Gastroesophageal sphincter (tissue), 4 donors: ENCODE data around the gene ST6GALNAC1. TPM values are rescaled to one million over a fixed set of nuclear protein-coding genes. Genes with fewer than 3 reads are reported as not detected.

Experiments
- ATAC-seq: fragments of 150-250 bp; one replicate; pipeline ENCODE4 v1.9.1; 2016; ENCODE audit warnings: mild to moderate bottlenecking, moderate library complexity
- H3K27ac ChIP-seq, 4 donors: fragments of 200-600 bp; sonication (generic) in 3 of 4; 1 replicate in 3 of 4; 2 replicates in 1 of 4; pipeline ENCODE4 v1.5.1; 2016 to 2019
- H3K27me3 ChIP-seq: fragments of 200-600 bp; sonication (generic); one replicate; pipeline ENCODE4 v1.5.1; 2019
- H3K36me3 ChIP-seq, 2 donors: fragments of 200-600 bp; sonication (generic); one replicate each; pipeline ENCODE4 v1.5.1; 2019; ENCODE audit warnings: control low read depth in 1 of 2
- H3K4me1 ChIP-seq, 3 donors: fragments of 200-600 bp; sonication (generic); 1 replicate in 2 of 3; 2 replicates in 1 of 3; pipeline ENCODE4 v1.5.1; 2016 to 2019; ENCODE audit warnings: control low read depth in 2 of 3
- H3K4me3 ChIP-seq, 2 donors: fragments of 200-600 bp; sonication (generic); one replicate each; pipeline ENCODE4 v1.5.1; 2019; ENCODE audit warnings: mild to moderate bottlenecking in 1 of 2, moderate library complexity in 1 of 2
- H3K9me3 ChIP-seq, 3 donors: fragments of 200-600 bp; sonication (generic); one replicate each; pipeline ENCODE4 v1.5.1; 2017 to 2019; ENCODE audit warnings: control low read depth in 2 of 3
- EP300 ChIP-seq: sonication (generic); formaldehyde crosslinking; IDR thresholded peaks from one replicate; pipeline ENCODE4 v1.6.1; 2017; ENCODE audit warnings: antibody characterized with exemption, mild to moderate bottlenecking
- POLR2A ChIP-seq, 2 donors: fragments of 450-650 bp; IDR thresholded peaks; one replicate each; pipeline ENCODE4 v1.6.1; 2017; ENCODE audit warnings: antibody characterized with exemption in 2 of 2, mild to moderate bottlenecking in 2 of 2, moderate library complexity in 1 of 2
- POLR2AphosphoS5 ChIP-seq: sonication (generic); formaldehyde crosslinking; IDR thresholded peaks from one replicate; pipeline ENCODE4 v1.6.1; 2017; ENCODE audit warnings: antibody characterized with exemption
- WGBS, 2 donors: methylation state at CpG; one replicate each; pipeline ENCODE4 v1.1.5; 2018; ENCODE audit warnings: low coverage in 1 of 2; 5-methylcytosine and 5-hydroxymethylcytosine counted together
- total RNA-seq, 4 donors: library from RNA; depleted of rRNA; stranded (reverse); fragments of >200 nt; gene quantifications; one replicate each; pipeline ENCODE4 v1.1.0, GENCODE V29; 2016
- TF ChIP-seq, protein P1 (sequence below), 4 experiments: fragments of 200-600 bp in 2 of 4; fragments of 450-650 bp in 2 of 4; sonication (generic) in 1 of 4; IDR thresholded peaks; one replicate each; pipeline ENCODE4 v1.5.1; 2017 to 2019; ENCODE audit warnings: antibody characterized with exemption in 4 of 4, mild to moderate bottlenecking in 2 of 4, moderate library complexity in 2 of 4

Gene ST6GALNAC1, protein sequence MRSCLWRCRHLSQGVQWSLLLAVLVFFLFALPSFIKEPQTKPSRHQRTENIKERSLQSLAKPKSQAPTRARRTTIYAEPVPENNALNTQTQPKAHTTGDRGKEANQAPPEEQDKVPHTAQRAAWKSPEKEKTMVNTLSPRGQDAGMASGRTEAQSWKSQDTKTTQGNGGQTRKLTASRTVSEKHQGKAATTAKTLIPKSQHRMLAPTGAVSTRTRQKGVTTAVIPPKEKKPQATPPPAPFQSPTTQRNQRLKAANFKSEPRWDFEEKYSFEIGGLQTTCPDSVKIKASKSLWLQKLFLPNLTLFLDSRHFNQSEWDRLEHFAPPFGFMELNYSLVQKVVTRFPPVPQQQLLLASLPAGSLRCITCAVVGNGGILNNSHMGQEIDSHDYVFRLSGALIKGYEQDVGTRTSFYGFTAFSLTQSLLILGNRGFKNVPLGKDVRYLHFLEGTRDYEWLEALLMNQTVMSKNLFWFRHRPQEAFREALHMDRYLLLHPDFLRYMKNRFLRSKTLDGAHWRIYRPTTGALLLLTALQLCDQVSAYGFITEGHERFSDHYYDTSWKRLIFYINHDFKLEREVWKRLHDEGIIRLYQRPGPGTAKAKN
- 1 to 10 TPM in 3 of 4 donors, under 1 TPM in 1; 0.47 to 9.6 (median 3.7) TPM for total RNA-seq

DNA sequence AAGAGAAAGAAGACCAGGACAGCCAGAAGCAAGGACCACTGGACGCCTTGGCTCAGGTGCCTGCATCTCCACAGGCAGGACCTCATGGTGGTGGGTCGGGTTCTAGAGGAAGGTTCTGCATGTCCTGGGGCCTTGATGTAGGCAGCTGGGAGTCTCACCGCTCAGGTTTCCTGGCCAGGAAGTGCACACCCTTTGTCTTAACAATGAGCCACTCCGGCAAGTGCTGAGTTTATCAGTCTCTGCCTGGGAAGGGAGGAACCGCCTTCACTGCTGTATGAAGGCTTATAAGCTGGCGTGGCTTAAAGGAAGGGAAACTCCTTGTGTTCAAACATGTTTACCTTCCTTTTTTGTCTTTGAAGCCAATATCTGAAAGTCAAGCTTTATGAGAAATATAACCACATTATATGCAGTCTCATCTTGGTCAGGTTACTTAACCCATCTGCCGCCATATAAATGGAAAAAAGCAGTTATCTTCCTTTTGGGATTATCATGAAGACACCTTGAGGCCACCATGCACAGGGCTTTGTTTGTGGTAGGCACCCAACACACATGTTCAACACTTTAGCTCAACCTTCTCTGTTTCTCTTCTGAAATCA is at the start of gene ST6GALNAC1:
ST6GALNAC1 (minus strand) TSS at position 205 of the 596 bp plus-strand sequence; CDS start at position 86, 119 bp downstream.
- TF ChIP-seq EP300 (no peak), POLR2A (IDR thresholded peaks at IDR 0.05) (no peak), POLR2AphosphoS5 (no peak)
- TF ChIP-seq, protein P1, sequence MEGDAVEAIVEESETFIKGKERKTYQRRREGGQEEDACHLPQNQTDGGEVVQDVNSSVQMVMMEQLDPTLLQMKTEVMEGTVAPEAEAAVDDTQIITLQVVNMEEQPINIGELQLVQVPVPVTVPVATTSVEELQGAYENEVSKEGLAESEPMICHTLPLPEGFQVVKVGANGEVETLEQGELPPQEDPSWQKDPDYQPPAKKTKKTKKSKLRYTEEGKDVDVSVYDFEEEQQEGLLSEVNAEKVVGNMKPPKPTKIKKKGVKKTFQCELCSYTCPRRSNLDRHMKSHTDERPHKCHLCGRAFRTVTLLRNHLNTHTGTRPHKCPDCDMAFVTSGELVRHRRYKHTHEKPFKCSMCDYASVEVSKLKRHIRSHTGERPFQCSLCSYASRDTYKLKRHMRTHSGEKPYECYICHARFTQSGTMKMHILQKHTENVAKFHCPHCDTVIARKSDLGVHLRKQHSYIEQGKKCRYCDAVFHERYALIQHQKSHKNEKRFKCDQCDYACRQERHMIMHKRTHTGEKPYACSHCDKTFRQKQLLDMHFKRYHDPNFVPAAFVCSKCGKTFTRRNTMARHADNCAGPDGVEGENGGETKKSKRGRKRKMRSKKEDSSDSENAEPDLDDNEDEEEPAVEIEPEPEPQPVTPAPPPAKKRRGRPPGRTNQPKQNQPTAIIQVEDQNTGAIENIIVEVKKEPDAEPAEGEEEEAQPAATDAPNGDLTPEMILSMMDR (IDR thresholded peaks at IDR 0.05), result no peak
- Histone ChIP-seq H3K4me1 (no peaks in the 10 kb centered on the region), H3K27ac (peak within 1 kb of the TSS in 2 of 4 donors; percentile 6 to 41), H3K9me3 (peaks cover 0 to 16% (median 0%) of the 10 kb centered on the region in 3 donors), H3K27me3 (peaks cover 29% of the 10 kb centered on the region), H3K36me3 (no peaks in the 10 kb centered on the region), H3K4me3 (peak within 1 kb of the TSS in 1 of 2 donors; percentile 4)
- WGBS, 2 donors, result 73 to 93% methylated on average over 3 to 6 of the region's 7 CpGs
- ATAC-seq, result no peak

DNA sequence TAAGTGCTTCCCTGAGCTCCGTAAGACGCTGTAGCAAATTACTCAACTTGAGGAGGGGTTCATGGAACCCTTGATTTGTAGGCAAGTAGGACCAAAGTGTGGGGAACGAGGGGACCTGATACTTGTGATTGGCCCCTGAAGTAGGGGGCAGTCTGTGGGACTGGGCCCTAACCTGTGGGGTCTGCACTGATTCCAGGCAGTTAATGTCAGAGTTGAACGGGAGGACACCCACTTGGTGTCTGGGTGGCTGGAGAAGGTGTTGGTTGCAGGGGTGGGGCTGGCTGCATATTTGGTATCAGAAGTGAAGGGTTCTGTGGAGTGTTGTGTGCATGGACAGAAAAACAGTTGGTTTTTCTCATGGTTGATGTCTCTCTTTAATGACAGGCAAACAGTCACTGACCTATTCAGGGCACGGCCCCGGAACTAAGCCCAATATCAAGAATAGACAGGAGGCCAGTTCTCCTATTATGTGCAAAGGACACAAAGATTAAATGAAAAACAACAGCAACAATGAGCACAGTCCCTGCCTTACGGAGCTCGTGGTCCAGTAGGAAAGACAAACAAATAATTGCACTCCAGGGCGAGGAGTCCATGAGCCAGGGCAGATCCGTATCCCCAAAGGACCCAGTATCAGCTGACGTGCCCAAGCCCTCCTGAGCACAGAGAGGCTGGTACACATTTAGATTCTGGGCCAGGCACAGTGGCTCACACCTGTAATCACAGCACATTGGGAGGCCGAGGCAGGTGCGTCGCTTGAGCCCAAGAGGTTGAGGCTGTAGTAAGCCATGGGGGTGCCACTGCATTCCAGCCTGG is 48.0 kb upstream of the ST6GALNAC1 start:
- peak overlapping the region in 3 of 4 donors; percentile 61 to 93 (median 91) for H3K27ac ChIP-seq
- H3K9me3 ChIP-seq, result no peaks in the 10 kb centered on the region
- H3K4me3 ChIP-seq, result no peak overlapping the region
- no peaks in the 10 kb centered on the region for H3K36me3 ChIP-seq
- no peaks in the 10 kb centered on the region for H3K27me3 ChIP-seq
- TF ChIP-seq POLR2A (IDR thresholded peaks at IDR 0.05), result no peak
- no peak for TF ChIP-seq POLR2AphosphoS5
- TF ChIP-seq, protein P1 (IDR thresholded peaks at IDR 0.05), result no peak
- TF ChIP-seq EP300, result no peak
- peaks cover 8 to 100% (median 49%) of the 10 kb centered on the region in 3 donors for H3K4me1 ChIP-seq
- no peak for ATAC-seq
- WGBS, 2 donors, result 54 to 69% methylated on average over 9 to 11 of the region's 14 CpGs

DNA sequence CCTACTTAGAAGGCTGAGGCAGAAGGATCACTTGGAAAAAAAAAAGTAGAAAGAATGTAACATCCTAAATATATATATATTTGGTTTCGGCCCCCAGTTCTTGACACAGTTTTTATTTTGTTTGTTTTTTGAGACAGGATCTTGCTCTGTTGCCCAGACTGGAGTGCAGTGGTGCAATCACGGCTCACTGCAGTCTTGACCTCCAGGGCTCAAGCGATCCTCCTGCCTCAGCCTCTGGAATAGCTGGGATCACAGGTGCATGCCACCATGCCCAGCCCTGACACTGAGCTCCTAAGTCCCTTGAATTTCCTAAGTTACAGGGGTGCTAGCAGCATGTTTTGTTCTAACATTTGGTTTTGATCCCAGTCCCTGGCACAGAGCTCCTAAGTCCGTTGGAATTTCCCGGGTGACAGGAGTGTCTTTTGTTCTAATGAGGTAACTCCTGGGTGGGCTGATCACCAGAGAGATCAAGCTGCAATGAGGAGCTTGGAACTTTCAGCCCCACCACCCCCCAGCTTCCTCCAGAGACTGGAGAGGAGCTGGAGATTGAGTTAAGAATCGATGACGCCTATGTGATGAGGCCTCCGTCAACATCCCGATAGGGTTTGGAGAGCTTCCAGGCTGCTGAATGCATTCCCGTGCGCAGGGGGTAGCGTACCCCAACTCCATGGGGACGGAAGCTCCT is 47.2 kb upstream of the ST6GALNAC1 start:
- Histone ChIP-seq H3K36me3 (peaks cover 0 to under 1% of the 10 kb centered on the region in 2 donors), H3K27me3 (no peaks in the 10 kb centered on the region), H3K27ac (peak overlapping the region in 3 of 4 donors; percentile 61 to 93 (median 91)), H3K9me3 (no peaks in the 10 kb centered on the region), H3K4me1 (peaks cover 8 to 100% (median 49%) of the 10 kb centered on the region in 3 donors), H3K4me3 (no peak overlapping the region)
- TF ChIP-seq POLR2AphosphoS5 (no peak), EP300 (no peak), POLR2A (IDR thresholded peaks at IDR 0.05) (no peak)
- TF ChIP-seq, protein P1 (IDR thresholded peaks at IDR 0.05), result no peak
- no peak for ATAC-seq
- 70 to 100% methylated on average over 1 to 6 of the region's 13 CpGs for WGBS, 2 donors

DNA sequence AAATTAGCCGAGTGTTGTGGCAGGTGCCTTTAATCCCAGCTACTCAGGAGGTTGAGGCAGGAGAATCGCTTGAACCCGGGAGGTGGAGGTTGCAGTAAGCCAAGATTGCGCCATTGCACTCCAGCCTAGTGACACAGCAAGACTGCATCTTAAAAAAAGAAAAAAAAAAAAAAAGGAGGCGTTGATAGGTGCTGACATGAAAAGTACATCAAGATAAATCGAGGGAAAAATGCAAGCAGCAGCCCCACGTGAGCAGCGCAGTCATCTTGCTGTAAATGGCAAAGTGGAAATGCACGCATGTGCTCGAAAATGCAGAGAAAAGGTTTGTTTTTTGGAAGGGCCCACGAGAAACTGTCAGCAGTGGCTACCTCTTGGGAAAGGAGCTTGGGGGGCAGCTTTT is 46.3 kb upstream of the ST6GALNAC1 start:
- no peak for ATAC-seq
- TF ChIP-seq, protein P1 (IDR thresholded peaks at IDR 0.05), result no peak
- TF ChIP-seq EP300 (no peak), POLR2AphosphoS5 (no peak), POLR2A (IDR thresholded peaks at IDR 0.05) (no peak)
- WGBS, 2 donors, result 36 to 64% methylated on average over 6 to 7 of the region's 11 CpGs
- H3K9me3 ChIP-seq, result no peaks in the 10 kb centered on the region
- peaks cover 8 to 100% (median 48%) of the 10 kb centered on the region in 3 donors for H3K4me1 ChIP-seq
- peak overlapping the region; percentile 90 to 98 (median 92) for H3K27ac ChIP-seq
- H3K36me3 ChIP-seq, result peaks cover 0 to 8% of the 10 kb centered on the region in 2 donors
- no peaks in the 10 kb centered on the region for H3K27me3 ChIP-seq
- H3K4me3 ChIP-seq, result no peak overlapping the region
